Psoas muscle (tissue), 8 donors: ENCODE data around the gene ESR2. TPM values are rescaled to one million over a fixed set of nuclear protein-coding genes. Genes with fewer than 3 reads are reported as not detected.
A peak's percentile ranks its signal among the peaks of the same experiment; 100 is the strongest.
"Not testable (repeated sequence)": the region's sequence is repeated elsewhere in the genome, so short reads cannot be mapped to it uniquely, and the experiment has no call there.

Source experiments
- ATAC-seq, 4 donors: fragments of 200-7000 bp; cut with Tn5 transposase; one replicate each; pipeline ENCODE4 v1.9.1; 2020; ENCODE audit warnings: moderate library complexity in 3 of 4, mild to moderate bottlenecking in 2 of 4
- DNase-seq, 2 donors: peaks; one replicate each; pipeline ENCODE4 v3.0.0-alpha.2; 2020
- H3K27ac ChIP-seq: fragments of 200-600 bp; one replicate; pipeline ENCODE4 v1.8.0; 2022
- H3K27me3 ChIP-seq, 3 donors: fragments of 200-600 bp in 1 of 3; one replicate each; pipeline versions ENCODE4 v1.6.1 to v1.8.0; 2013 to 2022; ENCODE audit warnings: low read length in 2 of 3, mild to moderate bottlenecking in 2 of 3, moderate library complexity in 1 of 3; ENCODE audit not compliant: insufficient read depth in 3 of 3
- H3K36me3 ChIP-seq, 2 donors: fragments of 200-600 bp in 1 of 2; one replicate each; pipeline versions ENCODE4 v1.6.1 to v1.8.0; 2013 to 2022; ENCODE audit warnings: low read depth in 1 of 2, mild to moderate bottlenecking in 1 of 2, moderate library complexity in 1 of 2; ENCODE audit not compliant: insufficient read depth in 1 of 2
- H3K4me1 ChIP-seq: fragments of 200-600 bp; one replicate; pipeline ENCODE4 v1.8.0; 2022
- H3K4me3 ChIP-seq: fragments of 200-600 bp; one replicate; pipeline ENCODE4 v1.8.0; 2022; ENCODE audit warnings: mild to moderate bottlenecking
- H3K9me3 ChIP-seq: fragments of 200-600 bp; one replicate; pipeline ENCODE4 v1.8.0; 2022
- CTCF ChIP-seq: fragments of 200-600 bp; IDR thresholded peaks from one replicate; pipeline ENCODE4 v1.8.0; 2022; ENCODE audit warnings: antibody characterized with exemption
- WGBS, 3 donors: extraction: QIAGEN DNeasy Blood & Tissue Kit; methylation state at CpG; one replicate each; pipeline versions ENCODE4 v1.1.6 to v1.1.7; 2013; 5-methylcytosine and 5-hydroxymethylcytosine counted together
- intact Hi-C, 2 donors: fragments of 100-400 bp; cut with DNase I; formaldehyde crosslinking; loops; one replicate each; pipeline versions ENCODE4 v1.11.0 to v1.14.2; 2022
- polyA plus RNA-seq, 3 donors: library from polyadenylated mRNA; stranded (reverse); fragments of 200-250 nt; gene quantifications; one replicate each; pipeline ENCODE4 v1.2.3, GENCODE V29; 2013
- total RNA-seq, 4 donors: library from RNA; stranded (reverse); fragmentation: NEBNext Ultra II Directional in 2 of 4; extraction: Animal tissue kit (Norgen Biotek cat#: 25700) in 2 of 4; gene quantifications; one replicate each; pipeline versions ENCODE4 v1.2.1 to v1.2.4, GENCODE V29; 2021 to 2023
- donor health status: healthy with polysubstance abuse.
- donor health status: DM: no; HTN: no; CAD: no; lungs with moderate emphysema.
- donor health status: Bipolar disorder and iron deficiency.
- donor health status: healthy.
- donor health status: DM: yes; HTN: yes; CAD: no.
- donor health status: DM: no; HTN: no; CAD: no.
- donor health status: DM: no; HTN: no; CAD: no.
- donor health status: DM: yes; HTN: yes; CAD: no.

ESR2 gene
- total and polyA plus RNA-seq, 7 donors, result 0.21 to 1.5 (median 0.77) TPM; not detected in 2

GRCh38 chr14:64337888-64338615, 43.9 kb upstream of the ESR2 start:
- intact Hi-C loops, result no loop called here
- WGBS, 3 donors, result 1% methylated on average over 49 of the region's 49 CpGs
- Histone ChIP-seq H3K27ac (peak overlapping the region; percentile 67), H3K36me3 (no peaks in the 10 kb centered on the region), H3K9me3 (no peaks in the 10 kb centered on the region), H3K27me3 (no peaks in the 10 kb centered on the region), H3K4me1 (no peaks in the 10 kb centered on the region), H3K4me3 (peak overlapping the region; percentile 87)
- peak; percentile 70 to 79 (median 74) for ATAC-seq
- DNase-seq, result no peak
- no peak for TF ChIP-seq CTCF

GRCh38 chr14:64329149-64329548, 35.0 kb upstream of the ESR2 start:
- H3K4me3 ChIP-seq, result no peak overlapping the region
- intact Hi-C loops, result no loop called here
- no peak for DNase-seq
- H3K27me3 ChIP-seq, result no peaks in the 10 kb centered on the region
- WGBS, 3 donors, result 75 to 77% (median 77%) methylated on average over 3 of the region's 3 CpGs
- no peak for TF ChIP-seq CTCF
- H3K27ac ChIP-seq, result no peak overlapping the region
- no peaks in the 10 kb centered on the region for H3K9me3 ChIP-seq
- no peak for ATAC-seq
- H3K36me3 ChIP-seq, result no peaks in the 10 kb centered on the region
- H3K4me1 ChIP-seq, result peaks cover 4% of the 10 kb centered on the region

GRCh38 chr14:64326502-64326901, 32.3 kb upstream of the ESR2 start:
- Histone ChIP-seq H3K4me1 (peaks cover 4% of the 10 kb centered on the region), H3K4me3 (no peak overlapping the region), H3K9me3 (no peaks in the 10 kb centered on the region), H3K36me3 (no peaks in the 10 kb centered on the region), H3K27ac (no peak overlapping the region), H3K27me3 (no peaks in the 10 kb centered on the region)
- ATAC-seq (no peak), DNase-seq (no peak)
- 79 to 92% (median 89%) methylated on average over 2 of the region's 2 CpGs for WGBS, 3 donors
- intact Hi-C loops, result no loop called here
- TF ChIP-seq CTCF, result no peak

GRCh38 chr14:64324895-64325294, 30.7 kb upstream of the ESR2 start:
- H3K9me3 ChIP-seq, result no peaks in the 10 kb centered on the region
- no peak overlapping the region for H3K4me3 ChIP-seq
- H3K36me3 ChIP-seq, result no peaks in the 10 kb centered on the region
- no peak for TF ChIP-seq CTCF
- H3K27ac ChIP-seq, result no peak overlapping the region
- H3K27me3 ChIP-seq, result no peaks in the 10 kb centered on the region
- ATAC-seq (no peak), DNase-seq (no peak)
- intact Hi-C loops, result no loop called here
- peaks cover 4% of the 10 kb centered on the region for H3K4me1 ChIP-seq
- 34 to 67% (median 39%) methylated on average over 1 of the region's 1 CpG for WGBS, 3 donors

GRCh38 chr14:64324461-64324860, 30.3 kb upstream of the ESR2 start:
- intact Hi-C loops, result no loop called here
- TF ChIP-seq CTCF, result no peak
- WGBS, 3 donors, result 16 to 31% (median 31%) methylated on average over 1 of the region's 1 CpG
- H3K9me3 ChIP-seq, result no peaks in the 10 kb centered on the region
- no peak overlapping the region for H3K27ac ChIP-seq
- no peaks in the 10 kb centered on the region for H3K27me3 ChIP-seq
- H3K4me1 ChIP-seq, result peaks cover 4% of the 10 kb centered on the region
- H3K4me3 ChIP-seq, result no peak overlapping the region
- H3K36me3 ChIP-seq, result no peaks in the 10 kb centered on the region
- DNase-seq (no peak), ATAC-seq (no peak)

- DNase-seq, ATAC-seq, H3K27ac ChIP-seq, H3K36me3 ChIP-seq, H3K4me3 ChIP-seq, H3K27me3 ChIP-seq, H3K4me1 ChIP-seq, intact Hi-C loops, H3K9me3 ChIP-seq: not testable (repeated sequence)
- WGBS, 3 donors, result 69 to 74% (median 74%) methylated on average over 5 of the region's 5 CpGs
Observed at GRCh38 chr14:64320362-64320761, 26.2 kb upstream of the ESR2 start.

GRCh38 chr14:64318695-64319094, 24.5 kb upstream of the ESR2 start:
- not testable (repeated sequence) for ATAC-seq

More at GRCh38 chr14:64318695-64319094, 24.5 kb upstream of the ESR2 start:
- H3K27ac ChIP-seq, H3K36me3 ChIP-seq, H3K27me3 ChIP-seq, H3K4me1 ChIP-seq, H3K9me3 ChIP-seq, intact Hi-C loops, H3K4me3 ChIP-seq, DNase-seq: not testable (repeated sequence)
- WGBS, 3 donors, result 61 to 84% (median 79%) methylated on average over 1 of the region's 1 CpG
